LNCAP (cell line): ENCODE data around the gene RASSF7.

Experiments used
- TF ChIP-seq, protein P1 (sequence below): fragments of 450-650 bp; IDR thresholded peaks from 2 replicates; pipeline ENCODE4 v1.5.1; 2017; ENCODE audit warnings: mild to moderate bottlenecking

RASSF7 gene

GRCh38 chr11:568306-569157, 7.8 kb downstream of the RASSF7 start:
- TF ChIP-seq, protein P1, sequence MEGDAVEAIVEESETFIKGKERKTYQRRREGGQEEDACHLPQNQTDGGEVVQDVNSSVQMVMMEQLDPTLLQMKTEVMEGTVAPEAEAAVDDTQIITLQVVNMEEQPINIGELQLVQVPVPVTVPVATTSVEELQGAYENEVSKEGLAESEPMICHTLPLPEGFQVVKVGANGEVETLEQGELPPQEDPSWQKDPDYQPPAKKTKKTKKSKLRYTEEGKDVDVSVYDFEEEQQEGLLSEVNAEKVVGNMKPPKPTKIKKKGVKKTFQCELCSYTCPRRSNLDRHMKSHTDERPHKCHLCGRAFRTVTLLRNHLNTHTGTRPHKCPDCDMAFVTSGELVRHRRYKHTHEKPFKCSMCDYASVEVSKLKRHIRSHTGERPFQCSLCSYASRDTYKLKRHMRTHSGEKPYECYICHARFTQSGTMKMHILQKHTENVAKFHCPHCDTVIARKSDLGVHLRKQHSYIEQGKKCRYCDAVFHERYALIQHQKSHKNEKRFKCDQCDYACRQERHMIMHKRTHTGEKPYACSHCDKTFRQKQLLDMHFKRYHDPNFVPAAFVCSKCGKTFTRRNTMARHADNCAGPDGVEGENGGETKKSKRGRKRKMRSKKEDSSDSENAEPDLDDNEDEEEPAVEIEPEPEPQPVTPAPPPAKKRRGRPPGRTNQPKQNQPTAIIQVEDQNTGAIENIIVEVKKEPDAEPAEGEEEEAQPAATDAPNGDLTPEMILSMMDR, result no peak

- TF ChIP-seq, protein P1, result no peak
These were observed 8.6 kb downstream of the RASSF7 start for GRCh38 chr11:569158-569885.

DNA sequence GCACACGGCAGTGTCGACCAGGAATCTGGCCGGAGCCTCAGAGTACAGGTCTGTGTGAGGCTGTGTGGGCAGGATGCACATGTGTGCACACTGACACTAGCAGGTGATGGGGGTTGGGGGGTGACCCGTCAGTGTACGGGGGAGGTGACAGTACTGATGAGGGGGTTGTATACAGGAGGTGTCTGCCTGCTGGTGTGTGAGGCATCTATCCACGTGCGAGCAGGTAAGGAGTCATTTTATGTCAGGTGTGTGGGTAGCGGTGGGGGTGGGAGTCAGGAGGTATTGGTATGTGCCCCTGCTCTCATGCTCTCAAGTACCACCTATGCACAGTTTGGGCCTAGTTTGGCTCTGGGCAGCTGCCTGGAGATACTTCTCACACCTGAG, 11.0 kb downstream of the RASSF7 start:
- TF ChIP-seq, protein P1, result no peak

- TF ChIP-seq, protein P1, result no peak
These were observed 12.5 kb downstream of the RASSF7 start for GRCh38 chr11:573146-573759.

DNA sequence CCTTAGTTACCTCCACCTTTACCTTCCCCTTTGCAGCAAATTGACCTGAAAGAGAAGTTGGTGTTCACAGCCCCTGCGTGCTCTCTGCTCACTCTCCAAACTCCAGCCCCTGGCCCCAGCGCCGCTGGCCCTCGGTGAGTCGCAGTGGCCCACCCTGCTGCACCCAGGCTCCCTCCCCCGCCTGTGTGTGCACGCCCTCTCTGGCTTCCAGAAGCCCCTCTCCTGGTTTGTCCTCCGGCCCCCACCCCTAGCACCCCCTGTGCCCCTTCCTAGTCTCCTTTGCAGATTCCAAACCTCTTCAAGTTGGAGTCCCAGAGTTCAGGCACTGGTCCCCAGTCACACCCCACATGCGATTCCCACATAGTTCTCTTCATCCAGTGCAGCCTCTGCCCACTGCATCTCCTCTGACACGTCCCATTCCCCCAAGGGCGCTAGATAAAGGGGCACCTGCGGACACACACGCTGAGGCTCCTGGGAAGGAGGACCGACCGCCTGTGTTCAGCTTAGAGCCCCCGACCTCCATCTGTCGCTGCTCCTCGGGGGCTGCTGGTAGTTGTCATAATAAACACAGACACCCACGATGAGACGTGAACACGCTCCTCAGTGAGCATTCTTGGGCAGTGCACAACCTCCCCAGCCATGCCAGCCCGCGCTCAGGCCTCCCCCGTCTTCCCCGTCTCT, 14.0 kb downstream of the RASSF7 start:
- TF ChIP-seq, protein P1, result no peak

DNA sequence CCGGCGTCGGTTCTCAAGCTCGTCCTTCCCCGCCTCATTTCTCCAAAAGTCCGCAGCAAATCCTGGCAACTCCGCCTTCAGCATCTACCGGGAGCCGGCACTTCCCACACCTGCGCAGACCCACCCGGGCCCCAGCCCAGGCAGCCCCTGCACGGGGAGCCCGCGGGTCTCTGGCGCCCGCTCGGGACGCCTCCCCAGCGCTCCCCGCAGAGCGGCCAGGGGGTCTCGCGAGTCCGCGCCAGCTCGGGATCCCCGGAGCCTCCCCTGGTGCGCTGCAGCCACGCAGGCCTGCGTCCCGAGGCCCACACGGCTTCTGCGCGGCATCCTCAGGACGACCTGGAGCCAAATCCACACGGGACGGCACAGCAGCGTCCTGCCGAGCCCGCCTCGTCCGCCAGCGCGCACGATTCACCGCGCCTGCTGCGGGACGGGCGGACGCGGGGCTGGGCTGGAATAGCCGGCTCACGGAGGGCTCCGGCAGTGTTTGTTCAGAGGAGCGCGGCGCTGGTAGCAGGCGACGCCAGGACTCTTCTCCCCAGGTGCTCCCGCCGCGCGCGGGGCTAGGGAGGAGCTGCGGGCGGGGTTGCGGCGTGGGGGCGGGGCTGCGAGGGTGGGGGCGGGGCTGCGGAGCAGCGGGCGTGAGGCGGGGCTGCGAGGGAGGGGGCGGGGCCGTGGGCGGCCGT, 14.7 kb downstream of the RASSF7 start:
- TF ChIP-seq, protein P1, result no peak
